HG02610 (cell line): ENCODE measurements around the gene CCT8L2.
"Not testable (repeated sequence)": the region's sequence is repeated elsewhere in the genome, so short reads cannot be mapped to it uniquely, and the experiment has no call there.

Source experiments
- ATAC-seq: cut with Tn5 transposase; IDR thresholded peaks from one replicate; pipeline ENCODE4 v1.9.1; 2021; ENCODE audit warnings: mild to moderate bottlenecking, moderate library complexity; ENCODE audit not compliant: unreplicated experiment

The CCT8L2 gene, protein sequence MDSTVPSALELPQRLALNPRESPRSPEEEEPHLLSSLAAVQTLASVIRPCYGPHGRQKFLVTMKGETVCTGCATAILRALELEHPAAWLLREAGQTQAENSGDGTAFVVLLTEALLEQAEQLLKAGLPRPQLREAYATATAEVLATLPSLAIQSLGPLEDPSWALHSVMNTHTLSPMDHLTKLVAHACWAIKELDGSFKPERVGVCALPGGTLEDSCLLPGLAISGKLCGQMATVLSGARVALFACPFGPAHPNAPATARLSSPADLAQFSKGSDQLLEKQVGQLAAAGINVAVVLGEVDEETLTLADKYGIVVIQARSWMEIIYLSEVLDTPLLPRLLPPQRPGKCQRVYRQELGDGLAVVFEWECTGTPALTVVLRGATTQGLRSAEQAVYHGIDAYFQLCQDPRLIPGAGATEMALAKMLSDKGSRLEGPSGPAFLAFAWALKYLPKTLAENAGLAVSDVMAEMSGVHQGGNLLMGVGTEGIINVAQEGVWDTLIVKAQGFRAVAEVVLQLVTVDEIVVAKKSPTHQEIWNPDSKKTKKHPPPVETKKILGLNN

GRCh38 chr22:16592710-16593109, at the start of gene CCT8L2:
Gene CCT8L2 (minus strand): TSS chr22:16592810. CDS start chr22:16592550, 260 bp downstream.
- ATAC-seq, result not testable (repeated sequence)

DNA sequence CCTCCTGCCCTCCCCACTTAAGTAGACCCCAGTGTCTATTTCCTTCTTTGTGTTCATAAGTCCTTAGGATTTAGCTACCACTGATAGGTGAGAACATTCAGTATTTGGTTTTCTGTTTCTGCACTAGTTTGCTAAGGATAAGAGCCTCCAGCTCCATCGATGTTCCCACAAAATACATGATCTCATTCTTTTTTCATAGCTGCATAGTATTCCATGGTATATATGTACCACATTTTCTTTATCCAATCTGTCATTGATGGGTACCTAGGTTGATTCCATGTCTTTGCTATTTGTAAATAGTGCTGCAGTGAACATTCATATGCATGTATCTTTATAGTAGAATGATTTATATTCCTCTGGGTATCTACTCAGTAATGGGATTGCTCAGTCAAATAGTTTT, 42.8 kb upstream of the CCT8L2 start:
- not testable (repeated sequence) for ATAC-seq

DNA sequence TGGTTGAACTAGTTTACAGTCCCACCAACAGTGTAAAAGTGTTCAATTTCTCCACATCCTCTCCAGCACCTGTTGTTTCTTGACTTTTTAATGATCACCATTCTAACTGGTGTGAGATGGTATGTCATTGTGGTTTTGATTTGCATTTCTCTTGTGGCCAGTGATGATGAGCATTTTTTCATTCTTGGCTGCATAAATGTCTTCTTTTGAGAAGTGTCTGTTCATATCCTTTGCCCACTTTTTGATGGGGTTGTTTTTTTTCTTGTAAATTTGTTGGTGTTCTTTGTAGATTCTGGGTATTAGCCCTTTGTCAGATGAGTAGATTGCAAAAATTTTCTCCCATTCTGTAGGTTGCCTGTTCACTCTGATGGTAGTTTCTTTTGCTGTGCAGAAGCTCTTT, 41.5 kb upstream of the CCT8L2 start:
- not testable (repeated sequence) for ATAC-seq

- not testable (repeated sequence) for ATAC-seq
Measured at GRCh38 chr22:16628476-16628875, 35.9 kb upstream of the CCT8L2 start.

DNA sequence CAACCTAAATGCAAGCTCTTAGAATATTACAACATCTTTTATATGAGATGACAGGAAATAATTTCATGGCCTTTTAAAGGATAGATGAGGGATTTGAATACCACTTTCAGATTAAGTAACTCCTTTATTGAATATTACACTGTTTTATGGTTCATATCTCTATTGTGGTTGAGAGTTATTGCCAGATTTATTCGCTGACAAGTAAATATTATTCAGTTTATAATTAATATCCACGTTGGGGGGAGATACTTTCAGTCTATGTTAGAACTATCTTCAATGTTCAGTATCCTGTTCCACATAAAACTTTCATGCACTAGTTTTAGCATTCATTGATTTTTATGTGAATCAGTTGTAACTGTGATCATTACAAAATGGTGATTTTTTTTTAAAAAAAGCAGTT, 32.4 kb upstream of the CCT8L2 start:
- not testable (repeated sequence) for ATAC-seq

- ATAC-seq, result not testable (repeated sequence)
Measured at GRCh38 chr22:16623595-16623994, 31.0 kb upstream of the CCT8L2 start.

DNA sequence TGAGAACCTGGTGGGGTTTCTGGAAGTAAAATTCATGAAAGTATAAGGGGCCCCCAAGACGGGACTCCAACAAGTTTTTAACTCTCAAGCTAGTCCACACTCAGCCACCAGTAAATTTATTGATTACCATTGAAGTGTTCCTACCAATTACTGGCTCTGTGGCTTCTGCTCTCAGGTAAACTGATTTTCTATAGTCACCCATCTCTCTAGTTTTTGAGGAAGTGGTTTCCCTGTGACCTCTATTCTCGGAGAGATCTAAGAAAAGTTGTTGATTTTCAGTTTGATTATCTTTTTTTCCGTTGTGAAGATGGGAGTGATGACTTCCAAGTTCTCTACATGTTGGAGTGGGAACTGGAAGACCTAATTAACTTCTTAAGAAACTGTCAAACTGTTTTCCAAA, 24.9 kb upstream of the CCT8L2 start:
- not testable (repeated sequence) for ATAC-seq

GRCh38 chr22:16616390-16616938, 23.9 kb upstream of the CCT8L2 start:
- ATAC-seq, result not testable (repeated sequence)

- ATAC-seq, result not testable (repeated sequence)
Measured at GRCh38 chr22:16615606-16616245, 23.1 kb upstream of the CCT8L2 start.

GRCh38 chr22:16609548-16610261, 17.1 kb upstream of the CCT8L2 start:
- ATAC-seq, result no peak

GRCh38 chr22:16608931-16609330, 16.3 kb upstream of the CCT8L2 start:
- no peak for ATAC-seq

GRCh38 chr22:16604257-16604998, 11.8 kb upstream of the CCT8L2 start:
- not testable (repeated sequence) for ATAC-seq

DNA sequence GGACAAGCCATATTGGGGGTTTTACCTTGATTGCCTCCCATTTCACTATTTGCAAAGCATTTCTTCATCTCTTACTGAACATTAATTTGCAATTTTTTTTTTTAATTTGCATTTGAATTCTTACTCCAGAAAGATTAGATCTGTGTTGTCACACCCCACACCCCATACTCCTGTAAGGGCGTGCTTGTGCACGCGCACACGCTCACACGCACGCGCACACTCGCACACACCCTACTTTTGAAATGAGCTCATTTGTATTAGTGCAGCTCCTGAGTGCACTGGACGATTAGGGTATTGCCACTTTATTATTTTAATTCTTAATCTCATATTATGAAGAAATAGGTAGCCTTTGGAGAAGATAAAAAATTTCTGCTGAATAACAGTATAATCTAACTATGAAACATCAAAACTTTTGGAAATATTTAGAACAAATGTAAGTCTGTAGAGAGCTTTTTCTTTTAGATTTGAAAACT, 11.2 kb upstream of the CCT8L2 start:
- not testable (repeated sequence) for ATAC-seq

DNA sequence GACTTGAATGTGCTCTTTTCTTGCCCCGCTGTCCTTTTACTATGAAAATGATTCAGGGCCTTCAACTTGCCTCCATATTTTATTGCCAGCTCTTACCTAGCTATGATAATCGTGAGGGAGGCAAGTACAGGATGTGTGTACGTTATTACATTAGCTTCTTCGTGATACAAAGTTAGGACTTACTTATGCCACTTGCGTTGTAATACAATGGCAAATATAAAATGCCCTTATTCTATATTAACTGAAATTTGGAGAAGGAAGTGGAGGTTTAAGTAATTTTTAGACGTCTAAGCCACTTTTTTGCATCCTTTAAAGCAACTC, 10.8 kb upstream of the CCT8L2 start:
- no peak for ATAC-seq

DNA sequence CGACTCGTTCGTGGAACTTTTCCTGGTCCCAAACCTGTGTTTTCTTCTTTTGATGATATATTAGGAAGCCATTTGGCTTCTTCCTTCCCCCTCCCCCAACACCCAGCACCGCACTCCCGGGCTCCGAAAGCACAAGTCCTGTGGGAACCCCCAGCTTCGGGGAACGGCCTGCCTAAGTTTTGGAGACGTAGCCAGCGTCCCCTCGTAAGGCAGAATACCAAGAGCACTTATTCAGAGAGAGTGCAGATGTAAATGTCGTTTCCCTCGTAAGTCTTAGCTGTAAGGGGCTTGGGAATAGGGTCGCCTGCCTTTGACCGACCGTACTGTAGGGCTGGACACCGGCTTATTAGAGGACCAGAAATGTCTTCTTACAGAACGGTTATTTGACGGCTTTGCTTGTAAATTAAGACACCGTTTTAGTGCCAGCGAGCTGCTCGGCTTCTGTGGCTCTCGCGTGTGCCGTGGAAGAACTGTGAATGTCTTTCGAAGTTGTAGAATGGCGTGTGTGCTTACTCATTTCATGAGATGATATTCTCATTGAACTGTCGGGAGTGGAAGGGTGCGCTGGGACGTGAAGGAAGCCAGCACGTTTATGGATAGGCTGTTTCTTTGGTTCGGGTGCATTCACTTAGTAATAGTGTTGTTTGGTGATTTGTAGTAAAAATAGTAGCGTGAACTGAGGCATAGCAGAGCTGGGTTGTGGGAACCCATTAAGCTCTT, 10.3 kb upstream of the CCT8L2 start:
- ATAC-seq, result not testable (repeated sequence)

- ATAC-seq, result not testable (repeated sequence)
Measured at GRCh38 chr22:16602224-16602727, 9.7 kb upstream of the CCT8L2 start.

- no peak for ATAC-seq
Measured at GRCh38 chr22:16601437-16602223, 9.0 kb upstream of the CCT8L2 start.

DNA sequence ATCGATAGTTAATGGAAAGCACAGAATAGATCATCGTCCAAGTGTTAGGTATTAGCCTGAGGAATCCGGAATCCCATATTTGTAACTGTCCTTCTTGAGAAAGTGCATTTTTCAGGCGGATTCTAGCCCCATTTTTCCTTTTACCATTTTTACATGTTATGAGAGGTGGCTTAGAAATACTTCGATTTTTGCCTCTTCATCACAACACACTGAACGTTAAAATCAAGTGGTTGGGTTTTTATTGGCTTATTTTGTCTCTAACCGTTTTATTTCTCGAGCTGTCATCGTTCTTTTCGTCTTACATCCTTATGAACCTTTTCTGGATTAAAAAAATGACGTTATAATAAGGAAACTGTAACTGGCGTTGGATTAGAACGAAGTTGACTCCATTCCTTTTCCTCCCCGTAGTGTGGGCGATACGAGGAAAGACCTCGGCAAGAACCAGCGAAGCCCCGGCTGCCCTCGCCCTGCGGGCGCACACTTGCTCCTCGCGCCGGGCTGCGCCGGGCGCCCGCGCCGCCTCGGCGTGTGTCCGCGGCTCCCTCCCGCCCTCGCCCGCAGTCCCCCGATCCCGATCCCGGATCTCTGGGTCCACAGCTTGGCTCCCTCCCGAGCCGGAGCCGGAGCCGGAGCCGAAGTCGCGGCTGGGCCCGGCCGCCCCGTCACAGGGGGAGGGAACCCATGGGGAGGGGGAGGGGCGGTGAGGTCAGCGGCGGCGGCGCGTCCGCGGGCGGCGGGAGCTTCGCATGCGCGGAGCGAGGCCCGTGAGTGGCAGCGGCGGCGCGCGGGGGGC, 8.2 kb upstream of the CCT8L2 start:
- ATAC-seq, result not testable (repeated sequence)
